ENCODE measurements around the gene SF3B3. TPM values are rescaled to one million over a fixed set of nuclear protein-coding genes. Genes with fewer than 3 reads are reported as not detected.
A peak's percentile ranks its signal among the peaks of the same experiment; 100 is the strongest.

SF3B3 gene
- total and polyA plus RNA-seq, 2 donors (not counting 1 experiment from before 2014, with no cell fraction given), result 89.2 to 107 TPM

- H3K27ac ChIP-seq (ENCODE audit: insufficient read depth, low read length), result no peak overlapping the region
- no peak for TF ChIP-seq CTCF (conservative IDR thresholded peaks at IDR 0.05 in 1 of 2, IDR thresholded peaks at IDR 0.05 in 1 of 2; ENCODE audit: low read depth in 1 of 2, low read length in 2 of 2)
- no peak for TF ChIP-seq EZH2 (IDR thresholded peaks at IDR 0.05; ENCODE audit: low read length, missing control alignments)
- no peak overlapping the region for H3K4me2 ChIP-seq (ENCODE audit: extremely low read depth, insufficient read depth, low read length)
- H3K9ac ChIP-seq (ENCODE audit: insufficient read depth, low read length), result no peak overlapping the region
- no peaks in the 10 kb centered on the region for H3K9me3 ChIP-seq (ENCODE audit: control insufficient read depth, insufficient read depth, low read depth, low read length)
- H3K27me3 ChIP-seq (ENCODE audit: control insufficient read depth, insufficient read depth, low read length), result no peaks in the 10 kb centered on the region
- H3K36me3 ChIP-seq (ENCODE audit: control insufficient read depth, insufficient read depth, low read length), result no peaks in the 10 kb centered on the region
- no peaks in the 10 kb centered on the region for H4K20me1 ChIP-seq (ENCODE audit: control insufficient read depth, extremely low read depth, insufficient read depth, low read length)
- no peaks in the 10 kb centered on the region for H3K4me1 ChIP-seq (ENCODE audit: control insufficient read depth, extremely low read depth, insufficient read depth, low read length)
- DNase-seq (ENCODE audit: low read depth in 2 of 2), result peak in 1 of 2 donors; percentile 37
- no peaks in the 10 kb centered on the region for H3K79me2 ChIP-seq (ENCODE audit: control insufficient read depth, insufficient read depth, low read length)
- H3K4me3 ChIP-seq (replicated peaks in 1 of 4; ENCODE audit: control extremely low read depth in 1 of 4, insufficient read depth in 1 of 4, low read depth in 3 of 4, low read length in 4 of 4), result no peak overlapping the region
- no peak overlapping the region for H2AFZ ChIP-seq (ENCODE audit: low read length)
Observed at GRCh38 chr16:70597135-70597835, 73.7 kb downstream of the SF3B3 start.

GRCh38 chr16:70598937-70599503, 75.4 kb downstream of the SF3B3 start:
- H4K20me1 ChIP-seq (ENCODE audit: control insufficient read depth, extremely low read depth, insufficient read depth, low read length), result no peaks in the 10 kb centered on the region
- no peak overlapping the region for H3K4me3 ChIP-seq (replicated peaks in 1 of 4; ENCODE audit: control extremely low read depth in 1 of 4, insufficient read depth in 1 of 4, low read depth in 3 of 4, low read length in 4 of 4)
- DNase-seq (ENCODE audit: low read depth in 2 of 2), result no peak
- TF ChIP-seq EZH2 (IDR thresholded peaks at IDR 0.05; ENCODE audit: low read length, missing control alignments), result no peak
- TF ChIP-seq CTCF (conservative IDR thresholded peaks at IDR 0.05 in 1 of 2, IDR thresholded peaks at IDR 0.05 in 1 of 2; ENCODE audit: low read depth in 1 of 2, low read length in 2 of 2), result no peak
- H3K79me2 ChIP-seq (ENCODE audit: control insufficient read depth, insufficient read depth, low read length), result no peaks in the 10 kb centered on the region
- H3K4me2 ChIP-seq (ENCODE audit: extremely low read depth, insufficient read depth, low read length), result no peak overlapping the region
- H3K27me3 ChIP-seq (ENCODE audit: control insufficient read depth, insufficient read depth, low read length), result no peaks in the 10 kb centered on the region
- H3K27ac ChIP-seq (ENCODE audit: insufficient read depth, low read length), result no peak overlapping the region
- H2AFZ ChIP-seq (ENCODE audit: low read length), result no peak overlapping the region
- no peak overlapping the region for H3K9ac ChIP-seq (ENCODE audit: insufficient read depth, low read length)
- no peaks in the 10 kb centered on the region for H3K4me1 ChIP-seq (ENCODE audit: control insufficient read depth, extremely low read depth, insufficient read depth, low read length)
- no peaks in the 10 kb centered on the region for H3K36me3 ChIP-seq (ENCODE audit: control insufficient read depth, insufficient read depth, low read length)
- no peaks in the 10 kb centered on the region for H3K9me3 ChIP-seq (ENCODE audit: control insufficient read depth, insufficient read depth, low read depth, low read length)

- H3K36me3 ChIP-seq (ENCODE audit: control insufficient read depth, insufficient read depth, low read length), result no peaks in the 10 kb centered on the region
- no peak overlapping the region for H3K27ac ChIP-seq (ENCODE audit: insufficient read depth, low read length)
- H3K27me3 ChIP-seq (ENCODE audit: control insufficient read depth, insufficient read depth, low read length), result no peaks in the 10 kb centered on the region
Observed at GRCh38 chr16:70600730-70601129, 77.1 kb downstream of the SF3B3 start.

More at GRCh38 chr16:70600730-70601129, 77.1 kb downstream of the SF3B3 start:
- TF ChIP-seq EZH2 (IDR thresholded peaks at IDR 0.05; ENCODE audit: low read length, missing control alignments) (no peak), CTCF (conservative IDR thresholded peaks at IDR 0.05 in 1 of 2, IDR thresholded peaks at IDR 0.05 in 1 of 2; ENCODE audit: low read depth in 1 of 2, low read length in 2 of 2) (no peak)
- H3K9ac ChIP-seq (ENCODE audit: insufficient read depth, low read length), result no peak overlapping the region
- H3K9me3 ChIP-seq (ENCODE audit: control insufficient read depth, insufficient read depth, low read depth, low read length), result no peaks in the 10 kb centered on the region
- H3K4me1 ChIP-seq (ENCODE audit: control insufficient read depth, extremely low read depth, insufficient read depth, low read length), result no peaks in the 10 kb centered on the region
- no peak for DNase-seq (ENCODE audit: low read depth in 2 of 2)
- H3K4me2 ChIP-seq (ENCODE audit: extremely low read depth, insufficient read depth, low read length), result no peak overlapping the region
- no peaks in the 10 kb centered on the region for H3K79me2 ChIP-seq (ENCODE audit: control insufficient read depth, insufficient read depth, low read length)
- H2AFZ ChIP-seq (ENCODE audit: low read length), result no peak overlapping the region
- no peak overlapping the region for H3K4me3 ChIP-seq (replicated peaks in 1 of 4; ENCODE audit: control extremely low read depth in 1 of 4, insufficient read depth in 1 of 4, low read depth in 3 of 4, low read length in 4 of 4)
- no peaks in the 10 kb centered on the region for H4K20me1 ChIP-seq (ENCODE audit: control insufficient read depth, extremely low read depth, insufficient read depth, low read length)
